GM23248 (cell line): ENCODE data around the gene DPT.

Experiments used
- EZH2 ChIP-seq: fragments of 200-600 bp; sonication (generic); IDR thresholded peaks from 2 replicates; pipeline ENCODE4 v1.6.1; 2018; ENCODE audit warnings: antibody characterized with exemption, mild to moderate bottlenecking; ENCODE audit not compliant: insufficient read depth, poor library complexity, severe bottlenecking
- EZH2phosphoT487 ChIP-seq: fragments of 200-600 bp; sonication (generic); IDR thresholded peaks from 2 replicates; pipeline ENCODE4 v1.6.1; 2018; ENCODE audit warnings: antibody characterized with exemption, moderate library complexity, mild to moderate bottlenecking, low read depth; ENCODE audit not compliant: insufficient read depth

- no peak for TF ChIP-seq EZH2
- no peak for TF ChIP-seq EZH2phosphoT487
Measured at GRCh38 chr1:168726719-168727118, 2.3 kb downstream of the DPT start.
